K562 (cell line): Measurements from ENCODE around the gene GOLPH3L. TPM values are rescaled to one million over a fixed set of nuclear protein-coding genes. Genes with fewer than 3 reads are reported as not detected.
"Not testable (repeated sequence)": the region's sequence is repeated elsewhere in the genome, so short reads cannot be mapped to it uniquely, and the experiment has no call there.

Experiments
- ATAC-seq: fragments of 200-7000 bp; cut with Tn5 transposase; 3 replicates; pipeline ENCODE4 v1.9.1; 2020; ENCODE audit warnings: moderate library complexity
- BruUV-seq: library from RNA; stranded (reverse); fragments of 400-500 nt; replicated peaks from 2 replicates; lab custom pipeline; 2021; lab: Mats Ljungman, UMichigan
- CTCF ChIA-PET: fragments of 300-600 bp; formaldehyde crosslinking; extraction: SDS; loops from one replicate; lab custom pipeline; 2021; ENCODE audit warnings: low intra/inter-chr PET ratio; lab: Yijun Ruan, JAX
- POLR2A ChIA-PET: fragments of 300-600, 350-650 bp; sonication (Branson Sonifier 250); formaldehyde crosslinking; extraction: SDS; loops from one replicate; lab custom pipeline; 2021; ENCODE audit warnings: antibody characterized with exemption, inconsistent platforms; lab: Yijun Ruan, JAX
- DNase-seq, 4 experiments: peaks; one replicate each; pipeline versions ENCODE4 v3.0.0 to v3.0.0-alpha.2; 2011 to 2018; ENCODE audit warnings: low spot score in 3 of 4, mixed read lengths in 3 of 4; ENCODE audit errors: extremely low read depth in 1 of 4
- FAIRE-seq: peaks from 2 replicates; lab custom pipeline; 2011; peaks lifted over from hg19 to GRCh38; lab: Jason Lieb, UNC
- H2AFZ ChIP-seq: 2 replicates; pipeline ENCODE4 v1.6.0; 2011; ENCODE audit warnings: low read depth, low read length, control low read depth, inconsistent platforms
- H3K27ac ChIP-seq: fragments of 200-600 bp; 3 replicates; pipeline ENCODE4 v1.8.0; 2011; ENCODE audit warnings: low read depth, mild to moderate bottlenecking, control low read depth, inconsistent platforms, low read length, moderate library complexity, mixed read lengths; ENCODE audit errors: extremely low read depth
- H3K27me3 ChIP-seq, 2 experiments: fragments of 300-600 bp in 1 of 2; 2 replicates in 1 of 2; 3 replicates in 1 of 2; pipeline versions ENCODE4 v1.6.0 to v1.8.0; 2011; ENCODE audit warnings: inconsistent platforms in 2 of 2, low read length in 2 of 2, mild to moderate bottlenecking in 1 of 2, mixed read lengths in 1 of 2, moderate library complexity in 1 of 2; ENCODE audit not compliant: control insufficient read depth in 2 of 2, insufficient read depth in 2 of 2
- H3K36me3 ChIP-seq: fragments of 300-600 bp; 3 replicates; pipeline ENCODE4 v1.8.0; 2011; ENCODE audit warnings: mild to moderate bottlenecking, low read length, inconsistent platforms; ENCODE audit not compliant: control insufficient read depth, insufficient read depth
- H3K4me1 ChIP-seq, 2 experiments: fragments of 200-600 bp in 1 of 2; replicated peaks in 1 of 2; 2 replicates in 1 of 2; 3 replicates in 1 of 2; pipeline versions ENCODE4 v1.5.1 to v1.8.0; 2011; ENCODE audit warnings: inconsistent platforms in 2 of 2, low read length in 2 of 2, mild to moderate bottlenecking in 1 of 2, mixed read lengths in 1 of 2, moderate library complexity in 1 of 2; ENCODE audit not compliant: control insufficient read depth in 2 of 2, insufficient read depth in 2 of 2
- H3K4me2 ChIP-seq: 2 replicates; pipeline ENCODE4 v1.6.1; 2011; ENCODE audit warnings: low read length, control low read depth, inconsistent platforms, mixed read lengths; ENCODE audit not compliant: insufficient read depth
- H3K4me3 ChIP-seq: fragments of 200-600 bp; sonication (generic), shearing (Covaris generic); 2 replicates; pipeline ENCODE4 v1.5.1; 2016; ENCODE audit warnings: control low read depth, inconsistent platforms
- H3K79me2 ChIP-seq: fragments of 200-600 bp; 3 replicates; pipeline ENCODE4 v1.8.0; 2011; ENCODE audit warnings: low read length, inconsistent platforms; ENCODE audit not compliant: control insufficient read depth, insufficient read depth
- H3K9ac ChIP-seq, 2 experiments: 2 replicates each; pipeline versions ENCODE4 v1.6.0 to v1.6.1; 2011; ENCODE audit warnings: low read depth in 2 of 2, low read length in 2 of 2, control low read depth in 1 of 2, inconsistent platforms in 1 of 2, mild to moderate bottlenecking in 1 of 2, mixed read lengths in 1 of 2; ENCODE audit not compliant: insufficient read depth in 1 of 2
- H3K9me1 ChIP-seq: one replicate; pipeline ENCODE4 v1.6.0; 2011; ENCODE audit warnings: inconsistent platforms, mild to moderate bottlenecking, low read length, moderate library complexity; ENCODE audit not compliant: control insufficient read depth, insufficient read depth
- H3K9me3 ChIP-seq: replicated peaks from 2 replicates; pipeline ENCODE4 v1.5.1; 2011; ENCODE audit warnings: low read depth, low read length, inconsistent platforms; ENCODE audit not compliant: control insufficient read depth, insufficient read depth
- H4K20me1 ChIP-seq: replicated peaks from 2 replicates; pipeline ENCODE4 v1.6.1; 2011; ENCODE audit warnings: low read length, inconsistent platforms, mixed read lengths; ENCODE audit not compliant: control insufficient read depth, insufficient read depth
- ARID1B ChIP-seq: fragments of 450-650 bp; IDR thresholded peaks from 2 replicates; pipeline ENCODE4 v1.6.1; 2016; ENCODE audit warnings: antibody characterized with exemption, mild to moderate bottlenecking, inconsistent platforms
- ATF7 ChIP-seq: fragments of 450-650 bp; IDR thresholded peaks from 2 replicates; pipeline ENCODE4 v1.7.1; 2014; ENCODE audit warnings: mild to moderate bottlenecking, moderate library complexity
- CBFA2T3 ChIP-seq: fragments of 450-650 bp; IDR thresholded peaks from 2 replicates; pipeline ENCODE4 v1.6.1; 2017
- CHAMP1 ChIP-seq: fragments of 450-650 bp; IDR thresholded peaks from 2 replicates; pipeline ENCODE4 v1.6.1; 2016; ENCODE audit warnings: mild to moderate bottlenecking
- CXXC5 ChIP-seq: fragments of 250-450 bp; sonication (Bioruptor Pico); IDR thresholded peaks from 2 replicates; pipeline ENCODE4 v1.8.0; 2022; ENCODE audit warnings: inconsistent platforms, mild to moderate bottlenecking, moderate library complexity
- DPF2 ChIP-seq: fragments of 450-650 bp; IDR thresholded peaks from 2 replicates; pipeline ENCODE4 v1.6.1; 2016
- GATAD2A ChIP-seq: fragments of 450-650 bp; IDR thresholded peaks from 2 replicates; pipeline ENCODE4 v1.6.1; 2017
- KDM1A ChIP-seq, 2 experiments: fragments of 450-650 bp; IDR thresholded peaks; 2 replicates each; pipeline ENCODE4 v1.6.1; 2016; ENCODE audit warnings: mild to moderate bottlenecking in 2 of 2
- MITF ChIP-seq: IDR thresholded peaks from 2 replicates; pipeline ENCODE4 v1.6.1; 2014; ENCODE audit warnings: antibody characterized with exemption
- SMAD4 ChIP-seq: fragments of 250-450 bp; sonication (Bioruptor Pico); conservative IDR thresholded peaks from 2 replicates; pipeline ENCODE4 v1.8.0; 2021; ENCODE audit warnings: inconsistent platforms, mild to moderate bottlenecking, moderate library complexity
- SMARCA4 ChIP-seq: fragments of 450-650 bp; IDR thresholded peaks from 2 replicates; pipeline ENCODE4 v1.6.1; 2016
- SMARCE1 ChIP-seq: fragments of 450-650 bp; IDR thresholded peaks from 2 replicates; pipeline ENCODE4 v1.7.1; 2016; ENCODE audit warnings: mild to moderate bottlenecking
- SOX6 ChIP-seq: fragments of 450-650 bp; IDR thresholded peaks from 2 replicates; pipeline ENCODE4 v1.6.1; 2014; ENCODE audit warnings: mild to moderate bottlenecking
- TOE1 ChIP-seq, 2 experiments: fragments of 450-650 bp in 1 of 2; sonication (generic) in 1 of 2; formaldehyde crosslinking in 1 of 2; IDR thresholded peaks; 2 replicates each; pipeline versions ENCODE4 v1.7.1 to v1.8.0; 2016 to 2022; ENCODE audit warnings: borderline replicate concordance in 2 of 2, mild to moderate bottlenecking in 2 of 2, antibody characterized with exemption in 1 of 2, inconsistent platforms in 1 of 2, low read depth in 1 of 2, missing genetic modification reagents in 1 of 2, moderate library complexity in 1 of 2
- WGBS: fragments of 100-300 bp; shearing (Covaris generic); methylation state at CpG from one replicate; pipeline ENCODE4 v1.1.6; 2016; ENCODE audit warnings: low coverage, mixed read lengths; ENCODE audit not compliant: insufficient coverage; ENCODE audit errors: missing lambda C conversion rate; 5-methylcytosine and 5-hydroxymethylcytosine counted together
- in situ Hi-C: fragments of 300-500 bp; cut with MboI; formaldehyde crosslinking; loops from 4 replicates; pipeline ENCODE4 v1.15.0; 2018; ENCODE audit warnings: inconsistent platforms, mixed read lengths
- intact Hi-C: fragments of 100-400 bp; cut with micrococcal nuclease; formaldehyde crosslinking; loops from 2 replicates; pipeline ENCODE4 v1.14.2; 2022
- polyA plus RNA-seq, 8 experiments: library from polyadenylated mRNA; depleted of rRNA in 4 of 8; stranded (reverse) in 5 of 8; unstranded in 3 of 8; fragments of >200 nt; fragmentation: Nextera tagmentation in 2 of 8; fragmentation: Illumina TruSeq in 1 of 8; extraction: Ambion mirVana in 2 of 8; extraction: Trizol in 1 of 8; gene quantifications; 2 replicates each; pipeline versions ENCODE4 v1.2.1 to v1.2.3, GENCODE V29; 2011 to 2014; ENCODE audit warnings: inconsistent platforms in 1 of 8, missing spikeins in 1 of 8
- total RNA-seq, 7 experiments: library from RNA; depleted of rRNA in 6 of 7; stranded (reverse); fragments of >200 nt in 6 of 7; fragmentation: Illumina TruSeq in 2 of 7; extraction: Trizol in 2 of 7; gene quantifications; 2 replicates each; pipeline versions ENCODE4 v1.2.1 to v1.2.3, GENCODE V29; 2011 to 2021; ENCODE audit warnings: low replicate concordance in 1 of 7

GOLPH3L gene
- total and polyA plus RNA-seq, 9 of the 15 experiments (the other 6 are each of a cell fraction or from before 2014, with no cell fraction given) = 8.1 to 42.1 (median 21.6) TPM

- TF ChIP-seq CHAMP1 (no peak), MITF (no peak), ATF7 (no peak)
Observed at GRCh38 chr1:150642296-150642695, 54.7 kb downstream of the GOLPH3L start (continued).

DNA sequence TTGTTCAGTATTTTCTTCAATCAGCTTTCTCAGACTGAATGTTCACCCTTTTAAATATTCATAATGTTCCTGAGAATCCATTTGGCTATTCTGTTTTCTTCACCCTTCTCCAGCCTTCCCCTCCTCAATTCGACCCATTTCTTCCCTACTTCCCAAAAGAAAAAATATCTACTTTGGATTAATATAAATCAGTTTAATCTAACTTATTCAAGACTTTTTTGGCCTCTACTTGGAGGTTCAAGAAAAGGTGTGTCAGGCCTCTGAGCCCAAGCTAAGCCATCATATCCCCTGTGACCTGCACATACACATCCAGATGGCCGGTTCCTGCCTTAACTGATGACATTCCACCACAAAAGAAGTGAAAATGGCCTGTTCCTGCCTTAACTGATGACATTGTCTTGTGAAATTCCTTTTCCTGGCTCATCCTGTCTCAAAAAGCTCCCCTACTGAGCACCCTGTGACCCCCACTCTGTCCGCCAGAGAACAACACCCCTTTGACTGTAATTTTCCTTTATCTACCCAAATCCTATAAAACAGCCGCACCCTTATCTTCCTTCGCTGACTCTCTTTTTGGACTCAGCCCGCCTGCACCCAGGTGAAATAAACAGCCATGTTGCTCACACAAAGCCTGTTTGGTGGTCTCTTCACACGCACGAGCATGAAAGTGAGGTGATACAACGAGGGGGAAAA is 55.7 kb downstream of the GOLPH3L start:
- H4K20me1 ChIP-seq; DNase-seq; intact Hi-C loops; H3K9me1 ChIP-seq; H3K36me3 ChIP-seq; H3K9me3 ChIP-seq; FAIRE-seq; H3K27me3 ChIP-seq; H3K4me2 ChIP-seq; H3K4me1 ChIP-seq; H3K79me2 ChIP-seq; H3K4me3 ChIP-seq; BruUV-seq; in situ Hi-C loops; CTCF ChIA-PET; TF ChIP-seq TOE1 (CRISPR knock-in tag; IDR thresholded peaks at IDR 0.05; ENCODE audit: borderline replicate concordance, low read depth): not testable (repeated sequence)
- peak overlapping the region; percentile 0; the same call in 1 of the 2 replicates for H2AFZ ChIP-seq
- TF ChIP-seq DPF2 (peak; percentile 72), SMARCE1 (peak; percentile 69; the same call in 1 of the 2 replicates), SMARCA4 (peak; percentile 66; the same call in 1 of the 2 replicates), CBFA2T3 (peak; percentile 57), TOE1 (IDR thresholded peaks at IDR 0.05; ENCODE audit: borderline replicate concordance) (0 out of 2 replicates have a peak, but pooled peaks have one; percentile 12), ARID1B (peak; percentile 74), SMAD4 (CRISPR knock-in tag) (0 out of 2 replicates have a peak, but pooled peaks have one; percentile 21), GATAD2A (0 out of 2 replicates have a peak, but pooled peaks have one; percentile 67), KDM1A (IDR thresholded peaks at IDR 0.05) (0 out of 4 replicates have a peak, but pooled peaks of 1 of the 2 experiments have one; percentile 6), CXXC5 (CRISPR knock-in tag) (0 out of 2 replicates have a peak, but pooled peaks have one; percentile 32), SOX6 (peak; percentile 15; the same call in 1 of the 2 replicates)
- WGBS = 6% methylated on average over 8 of the region's 9 CpGs
- 0 out of 3 replicates have a peak overlapping the region, but pooled peaks have one; percentile 29 for H3K27ac ChIP-seq
- peak; percentile 55 for ATAC-seq
- POLR2A ChIA-PET = interaction anchor here (0.6 to 1.1 kb wide), 3 partner anchors 13 to 689 kb away, joined by 3 read pairs; no protein-coding TSS in a partner anchor
- H3K9ac ChIP-seq = peak overlapping the region in 1 of 2 experiments; percentile 48; a peak in 1 of 4 replicates
